GM23338 (cell line): ENCODE measurements around the gene NEURL1B. TPM values are rescaled to one million over a fixed set of nuclear protein-coding genes. Genes with fewer than 3 reads are reported as not detected.

ENCODE experiments used
- ATAC-seq: fragments of 200-7000 bp; cut with Tn5 transposase; 3 replicates; pipeline ENCODE4 v1.9.1; 2020
- DNase-seq: peaks from one replicate; pipeline ENCODE4 v3.0.0-alpha.2; 2015; ENCODE audit warnings: low spot score
- H2AFZ ChIP-seq: fragments of 200-600 bp; sonication (generic); 2 replicates; pipeline ENCODE4 v1.8.0; 2016; ENCODE audit warnings: antibody characterized with exemption, mild to moderate bottlenecking, moderate library complexity
- H3F3A ChIP-seq: fragments of 200-600 bp; sonication (generic); replicated peaks from 2 replicates; pipeline ENCODE4 v1.8.0; 2017; ENCODE audit warnings: antibody characterized with exemption, mixed run types, low read depth
- H3K27ac ChIP-seq: fragments of 200-600 bp; sonication (generic); 2 replicates; pipeline ENCODE4 v1.6.1; 2016; ENCODE audit warnings: low read depth
- H3K27me3 ChIP-seq: fragments of 200-600 bp; sonication (generic); 2 replicates; pipeline ENCODE4 v1.8.0; 2016; ENCODE audit warnings: mild to moderate bottlenecking, mixed run types, moderate library complexity; ENCODE audit not compliant: insufficient read depth
- H3K36me3 ChIP-seq: fragments of 200-600 bp; sonication (generic); 2 replicates; pipeline ENCODE4 v1.8.0; 2016; ENCODE audit warnings: mild to moderate bottlenecking; ENCODE audit not compliant: insufficient read depth
- H3K4me1 ChIP-seq: fragments of 200-600 bp; sonication (generic); 2 replicates; pipeline ENCODE4 v1.8.0; 2016; ENCODE audit warnings: mild to moderate bottlenecking, moderate library complexity; ENCODE audit not compliant: insufficient read depth
- H3K4me2 ChIP-seq: fragments of 200-600 bp; sonication (generic); 2 replicates; pipeline ENCODE4 v1.7.1; 2017; ENCODE audit warnings: mixed run types
- H3K4me3 ChIP-seq: fragments of 200-600 bp; sonication (generic); 2 replicates; pipeline ENCODE4 v1.6.1; 2016; ENCODE audit warnings: mixed run types
- H3K79me2 ChIP-seq: fragments of 200-600 bp; sonication (generic); replicated peaks from 2 replicates; pipeline ENCODE4 v1.8.0; 2017; ENCODE audit warnings: mild to moderate bottlenecking; ENCODE audit not compliant: insufficient read depth
- H3K9me2 ChIP-seq: fragments of 200-600 bp; sonication (generic); 2 replicates; pipeline ENCODE4 v1.8.0; 2017; ENCODE audit not compliant: insufficient read depth
- H4K20me1 ChIP-seq: fragments of 200-600 bp; sonication (generic); replicated peaks from 2 replicates; pipeline ENCODE4 v1.8.0; 2017; ENCODE audit warnings: mild to moderate bottlenecking; ENCODE audit not compliant: insufficient read depth
- H3K27ac Mint-ChIP-seq: 2 replicates; pipeline ENCODE4 v1.8.0; 2020; ENCODE audit warnings: inconsistent platforms, mild to moderate bottlenecking, moderate library complexity, mixed read lengths
- H3K27me3 Mint-ChIP-seq: 3 replicates; pipeline ENCODE4 v1.8.0; 2022; ENCODE audit warnings: low read depth, mild to moderate bottlenecking, moderate library complexity, mixed read lengths, inconsistent platforms; ENCODE audit not compliant: insufficient read depth, poor library complexity
- H3K36me3 Mint-ChIP-seq: 3 replicates; pipeline ENCODE4 v1.8.0; 2021; ENCODE audit warnings: low read depth, mild to moderate bottlenecking, inconsistent platforms, moderate library complexity, mixed read lengths
- H3K4me1 Mint-ChIP-seq: 3 replicates; pipeline ENCODE4 v1.8.0; 2020; ENCODE audit warnings: mild to moderate bottlenecking, inconsistent platforms, mixed read lengths
- H3K4me3 Mint-ChIP-seq: 3 replicates; pipeline ENCODE4 v1.8.0; 2021; ENCODE audit warnings: moderate library complexity, mild to moderate bottlenecking, inconsistent platforms, mixed read lengths
- H3K9me3 Mint-ChIP-seq: 3 replicates; pipeline ENCODE4 v1.8.0; 2020; ENCODE audit warnings: moderate library complexity, mild to moderate bottlenecking, inconsistent platforms, mixed read lengths
- CREB1 ChIP-seq: fragments of 250-450 bp; sonication (Bioruptor Pico); IDR thresholded peaks from 2 replicates; pipeline ENCODE4 v1.5.0; 2020; ENCODE audit warnings: low read depth, mild to moderate bottlenecking, moderate library complexity
- CTCF ChIP-seq, 2 experiments: fragments of 200-600 bp in 1 of 2; sonication (generic) in 1 of 2; conservative IDR thresholded peaks; 2 replicates each; pipeline versions ENCODE4 v1.5.1 to v1.6.1; 2016 to 2017; ENCODE audit warnings: antibody characterized with exemption in 2 of 2, low read depth in 2 of 2, mild to moderate bottlenecking in 2 of 2, moderate library complexity in 1 of 2
- ETS1 ChIP-seq: IDR thresholded peaks from 2 replicates; pipeline ENCODE4 v1.6.1; 2016; ENCODE audit warnings: antibody characterized with exemption
- EZH2 ChIP-seq: fragments of 200-600 bp; sonication (generic); IDR thresholded peaks from one replicate; pipeline ENCODE4 v1.8.0; 2017; ENCODE audit warnings: antibody characterized with exemption, mild to moderate bottlenecking, low read depth; ENCODE audit not compliant: unreplicated experiment
- EZH2phosphoT487 ChIP-seq: fragments of 200-600 bp; sonication (generic); IDR thresholded peaks from one replicate; pipeline ENCODE4 v1.8.1; 2018; ENCODE audit warnings: antibody characterized with exemption; ENCODE audit not compliant: unreplicated experiment
- JUNB ChIP-seq: IDR thresholded peaks from one replicate; pipeline ENCODE4 v1.6.1; 2016; ENCODE audit warnings: antibody characterized with exemption; ENCODE audit not compliant: unreplicated experiment
- NANOG ChIP-seq: IDR thresholded peaks from 2 replicates; pipeline ENCODE4 v1.6.1; 2016; ENCODE audit warnings: antibody characterized with exemption, borderline replicate concordance
- POLR2AphosphoS5 ChIP-seq: IDR thresholded peaks from 2 replicates; pipeline ENCODE4 v1.6.1; 2016; ENCODE audit warnings: antibody characterized with exemption, low read depth
- REST ChIP-seq: IDR thresholded peaks from one replicate; pipeline ENCODE4 v1.6.1; 2018; ENCODE audit warnings: antibody characterized with exemption; ENCODE audit not compliant: unreplicated experiment
- STAT1 ChIP-seq: IDR thresholded peaks from one replicate; pipeline ENCODE4 v1.6.1; 2016; ENCODE audit warnings: antibody characterized with exemption; ENCODE audit not compliant: unreplicated experiment
- ZNF114 ChIP-seq: fragments of 250-450 bp; sonication (Bioruptor Pico); IDR thresholded peaks from 2 replicates; pipeline ENCODE4 v1.5.0; 2020; ENCODE audit warnings: mild to moderate bottlenecking, moderate library complexity
- ZNF331 ChIP-seq: fragments of 250-450 bp; sonication (Bioruptor Pico); IDR thresholded peaks from 2 replicates; pipeline ENCODE4 v1.5.0; 2020; ENCODE audit warnings: low read depth, mild to moderate bottlenecking, moderate library complexity
- polyA plus RNA-seq: library from polyadenylated mRNA; unstranded; fragments of >200 nt; fragmentation: Nextera tagmentation; extraction: Ambion mirVana; gene quantifications from 2 replicates; pipeline ENCODE4 v1.2.1, GENCODE V29; 2016
- total RNA-seq: library from RNA; depleted of rRNA; stranded (reverse); fragments of >200 nt; shearing (Covaris generic); gene quantifications from 2 replicates; pipeline ENCODE4 v1.2.3, GENCODE V29; 2014

Gene NEURL1B
- total and polyA plus RNA-seq, 2 experiments from 2014 or later, result 1.9 to 13.3 TPM

GRCh38 chr5:172689218-172689572 is 48.1 kb downstream of the NEURL1B start:
- Mint-ChIP-seq H3K9me3 (no peaks in the 10 kb centered on the region), H3K4me3 (no peak overlapping the region), H3K4me1 (peaks cover 6% of the 10 kb centered on the region; the same call in 2 of the 3 replicates), H3K27ac (no peak overlapping the region), H3K36me3 (no peaks in the 10 kb centered on the region; the same call in 2 of the 3 replicates), H3K27me3 (peaks cover 16% of the 10 kb centered on the region)
- H3K4me2 ChIP-seq, result no peak overlapping the region
- H3F3A ChIP-seq, result no peaks in the 10 kb centered on the region; the same call in 1 of the 2 replicates
- 0 out of 2 replicates have a peak, but pooled peaks cover 7% of the 10 kb centered on the region for H3K4me1 ChIP-seq
- no peaks in the 10 kb centered on the region for H3K79me2 ChIP-seq
- DNase-seq (no peak), ATAC-seq (no peak)
- no peak overlapping the region for H2AFZ ChIP-seq
- no peaks in the 10 kb centered on the region for H3K36me3 ChIP-seq
- TF ChIP-seq NANOG, result no peak
- TF ChIP-seq ZNF114, result no peak
- no peak for TF ChIP-seq POLR2AphosphoS5
- TF ChIP-seq JUNB, result no peak
- no peak for TF ChIP-seq STAT1
- TF ChIP-seq ETS1, result no peak
- TF ChIP-seq REST, result no peak
- TF ChIP-seq EZH2phosphoT487, result no peak
- peaks cover 13% of the 10 kb centered on the region for H3K27me3 ChIP-seq
- no peak overlapping the region for H3K4me3 ChIP-seq
- no peak overlapping the region for H3K27ac ChIP-seq
- H3K9me2 ChIP-seq, result no peaks in the 10 kb centered on the region
- H4K20me1 ChIP-seq, result no peaks in the 10 kb centered on the region

GRCh38 chr5:172689801-172690200 is 48.7 kb downstream of the NEURL1B start:
- Mint-ChIP-seq H3K4me1 (peaks cover 12% of the 10 kb centered on the region), H3K4me3 (no peak overlapping the region), H3K9me3 (no peaks in the 10 kb centered on the region), H3K27ac (no peak overlapping the region), H3K36me3 (no peaks in the 10 kb centered on the region; the same call in 2 of the 3 replicates), H3K27me3 (peaks cover 10% of the 10 kb centered on the region)
- H3K27ac ChIP-seq, result no peak overlapping the region
- 0 out of 2 replicates have a peak, but pooled peaks cover under 1% of the 10 kb centered on the region for H3K4me1 ChIP-seq
- no peaks in the 10 kb centered on the region for H3K9me2 ChIP-seq
- DNase-seq, result no peak
- no peaks in the 10 kb centered on the region for H3F3A ChIP-seq
- no peaks in the 10 kb centered on the region for H4K20me1 ChIP-seq
- H3K79me2 ChIP-seq, result no peaks in the 10 kb centered on the region
- H3K27me3 ChIP-seq, result peaks cover 7% of the 10 kb centered on the region; the same call in 1 of the 2 replicates
- no peak overlapping the region for H3K4me3 ChIP-seq
- H2AFZ ChIP-seq, result no peak overlapping the region
- no peaks in the 10 kb centered on the region for H3K36me3 ChIP-seq
- no peak for ATAC-seq
- no peak overlapping the region for H3K4me2 ChIP-seq
- TF ChIP-seq POLR2AphosphoS5 (no peak), STAT1 (no peak), EZH2 (no peak), NANOG (no peak), EZH2phosphoT487 (no peak), CTCF (conservative IDR thresholded peaks at IDR 0.05; ENCODE audit: low read depth in 2 of 2) (no peak), ZNF114 (no peak), JUNB (no peak), CREB1 (CRISPR knock-in tag) (no peak), ETS1 (no peak), ZNF331 (no peak), REST (no peak)
